ENCODE results near the gene FMO1.
A peak's percentile ranks its signal among the peaks of the same experiment; 100 is the strongest.

Gene FMO1

GRCh38 chr1:171248302-171248701 is at the start of gene FMO1:
TSS of gene FMO1 (plus strand) at chr1:171248494. CDS start at chr1:171258088, 9,594 bp downstream.
- ATAC-seq (ENCODE audit: low read depth) (no peak), DNase-seq (ENCODE audit: low spot score in 2 of 2) (no peak)
- Mint-ChIP-seq H3K4me3 (no peak within 1 kb of the TSS), H3K36me3 (no peaks in the 10 kb centered on the region), H3K4me1 (peaks cover 12% of the 10 kb centered on the region), H3K27ac (no peak within 1 kb of the TSS), H3K9me3 (no peaks in the 10 kb centered on the region), H3K27me3 (peaks cover 7% of the 10 kb centered on the region)

GRCh38 chr1:171204296-171204695 is 44.0 kb upstream of the FMO1 start:
- no peaks in the 10 kb centered on the region for H3K9me3 Mint-ChIP-seq
- peaks cover 5% of the 10 kb centered on the region for H3K27me3 Mint-ChIP-seq
- H3K36me3 Mint-ChIP-seq = no peaks in the 10 kb centered on the region
- ATAC-seq (ENCODE audit: low read depth) (no peak), DNase-seq (ENCODE audit: low spot score in 2 of 2) (no peak)
- no peak overlapping the region for H3K27ac Mint-ChIP-seq
- no peak overlapping the region for H3K4me3 Mint-ChIP-seq
- no peaks in the 10 kb centered on the region for H3K4me1 Mint-ChIP-seq

- Mint-ChIP-seq H3K27ac (no peak overlapping the region), H3K4me3 (no peak overlapping the region), H3K4me1 (no peaks in the 10 kb centered on the region), H3K27me3 (peaks cover 5% of the 10 kb centered on the region), H3K36me3 (no peaks in the 10 kb centered on the region), H3K9me3 (no peaks in the 10 kb centered on the region)
- no peak for ATAC-seq (ENCODE audit: low read depth)
- no peak for DNase-seq (ENCODE audit: low spot score in 2 of 2)
These were observed 41.9 kb upstream of the FMO1 start for GRCh38 chr1:171206204-171206977.

- H3K9me3 Mint-ChIP-seq = no peaks in the 10 kb centered on the region
- peaks cover 5% of the 10 kb centered on the region for H3K27me3 Mint-ChIP-seq
- no peak overlapping the region for H3K27ac Mint-ChIP-seq
- no peaks in the 10 kb centered on the region for H3K36me3 Mint-ChIP-seq
- ATAC-seq (ENCODE audit: low read depth) (no peak), DNase-seq (ENCODE audit: low spot score in 2 of 2) (no peak)
- no peak overlapping the region for H3K4me3 Mint-ChIP-seq
- no peaks in the 10 kb centered on the region for H3K4me1 Mint-ChIP-seq
These were observed 41.3 kb upstream of the FMO1 start for GRCh38 chr1:171206978-171207355.

GRCh38 chr1:171207377-171207776 is 40.9 kb upstream of the FMO1 start:
- Mint-ChIP-seq H3K4me3 (no peak overlapping the region), H3K9me3 (no peaks in the 10 kb centered on the region), H3K27me3 (peaks cover 5% of the 10 kb centered on the region), H3K27ac (no peak overlapping the region), H3K4me1 (no peaks in the 10 kb centered on the region), H3K36me3 (no peaks in the 10 kb centered on the region)
- DNase-seq (ENCODE audit: low spot score in 2 of 2) (no peak), ATAC-seq (ENCODE audit: low read depth) (no peak)

GRCh38 chr1:171210355-171210754 is 37.9 kb upstream of the FMO1 start:
- Mint-ChIP-seq H3K4me1 (peaks cover 8% of the 10 kb centered on the region), H3K27ac (no peak overlapping the region), H3K4me3 (no peak overlapping the region), H3K36me3 (no peaks in the 10 kb centered on the region), H3K27me3 (peaks cover 5% of the 10 kb centered on the region), H3K9me3 (no peaks in the 10 kb centered on the region)
- ATAC-seq (ENCODE audit: low read depth) (no peak), DNase-seq (ENCODE audit: low spot score in 2 of 2) (no peak)

- Mint-ChIP-seq H3K27ac (no peak overlapping the region), H3K4me3 (no peak overlapping the region), H3K9me3 (no peaks in the 10 kb centered on the region), H3K4me1 (peaks cover 8% of the 10 kb centered on the region), H3K27me3 (no peaks in the 10 kb centered on the region), H3K36me3 (no peaks in the 10 kb centered on the region)
- DNase-seq (ENCODE audit: low spot score in 2 of 2) (no peak), ATAC-seq (ENCODE audit: low read depth) (peak; percentile 67)
These were observed 35.5 kb upstream of the FMO1 start for GRCh38 chr1:171212607-171213351.

- Mint-ChIP-seq H3K9me3 (no peaks in the 10 kb centered on the region), H3K36me3 (no peaks in the 10 kb centered on the region), H3K27me3 (no peaks in the 10 kb centered on the region), H3K4me1 (peaks cover 8% of the 10 kb centered on the region), H3K27ac (peak overlapping the region; percentile 31), H3K4me3 (no peak overlapping the region)
- DNase-seq (ENCODE audit: low spot score in 2 of 2) (no peak), ATAC-seq (ENCODE audit: low read depth) (no peak)
These were observed 34.5 kb upstream of the FMO1 start for GRCh38 chr1:171213559-171214454.

- H3K27ac Mint-ChIP-seq = no peak overlapping the region
- no peak for ATAC-seq (ENCODE audit: low read depth)
- DNase-seq (ENCODE audit: low spot score in 2 of 2) = no peak
- no peaks in the 10 kb centered on the region for H3K36me3 Mint-ChIP-seq
- no peak overlapping the region for H3K4me3 Mint-ChIP-seq
- H3K4me1 Mint-ChIP-seq = peaks cover 7% of the 10 kb centered on the region
- H3K27me3 Mint-ChIP-seq = no peaks in the 10 kb centered on the region
- H3K9me3 Mint-ChIP-seq = no peaks in the 10 kb centered on the region
These were observed 30.4 kb upstream of the FMO1 start for GRCh38 chr1:171217658-171218443.

GRCh38 chr1:171218661-171219060 is 29.6 kb upstream of the FMO1 start:
- no peaks in the 10 kb centered on the region for H3K27me3 Mint-ChIP-seq
- H3K4me1 Mint-ChIP-seq = no peaks in the 10 kb centered on the region
- H3K27ac Mint-ChIP-seq = no peak overlapping the region
- no peaks in the 10 kb centered on the region for H3K36me3 Mint-ChIP-seq
- no peak overlapping the region for H3K4me3 Mint-ChIP-seq
- DNase-seq (ENCODE audit: low spot score in 2 of 2) = no peak
- no peaks in the 10 kb centered on the region for H3K9me3 Mint-ChIP-seq
- ATAC-seq (ENCODE audit: low read depth) = no peak

- DNase-seq (ENCODE audit: low spot score in 2 of 2) (no peak), ATAC-seq (ENCODE audit: low read depth) (no peak)
- Mint-ChIP-seq H3K9me3 (no peaks in the 10 kb centered on the region), H3K27ac (no peak overlapping the region), H3K27me3 (no peaks in the 10 kb centered on the region), H3K4me1 (no peaks in the 10 kb centered on the region), H3K4me3 (no peak overlapping the region), H3K36me3 (no peaks in the 10 kb centered on the region)
These were observed 28.8 kb upstream of the FMO1 start for GRCh38 chr1:171219346-171220080.

- H3K4me3 Mint-ChIP-seq = no peak overlapping the region
- no peak for ATAC-seq (ENCODE audit: low read depth)
- H3K36me3 Mint-ChIP-seq = no peaks in the 10 kb centered on the region
- no peaks in the 10 kb centered on the region for H3K27me3 Mint-ChIP-seq
- H3K27ac Mint-ChIP-seq = no peak overlapping the region
- H3K4me1 Mint-ChIP-seq = no peaks in the 10 kb centered on the region
- no peak for DNase-seq (ENCODE audit: low spot score in 2 of 2)
- no peaks in the 10 kb centered on the region for H3K9me3 Mint-ChIP-seq
These were observed 28.2 kb upstream of the FMO1 start for GRCh38 chr1:171220081-171220420.

GRCh38 chr1:171220581-171221054 is 27.7 kb upstream of the FMO1 start:
- no peaks in the 10 kb centered on the region for H3K4me1 Mint-ChIP-seq
- H3K27ac Mint-ChIP-seq = no peak overlapping the region
- ATAC-seq (ENCODE audit: low read depth) = no peak
- DNase-seq (ENCODE audit: low spot score in 2 of 2) = no peak
- no peaks in the 10 kb centered on the region for H3K9me3 Mint-ChIP-seq
- no peak overlapping the region for H3K4me3 Mint-ChIP-seq
- no peaks in the 10 kb centered on the region for H3K27me3 Mint-ChIP-seq
- H3K36me3 Mint-ChIP-seq = no peaks in the 10 kb centered on the region
